ENCODE results near the gene ZNF32. TPM values are rescaled to one million over a fixed set of nuclear protein-coding genes. Genes with fewer than 3 reads are reported as not detected.

ZNF32 gene
- total and polyA plus RNA-seq, 2 of the 8 experiments (the other 6 are each of a cell fraction or from before 2014, with no cell fraction given) = 17.2 to 22.5 TPM

DNA sequence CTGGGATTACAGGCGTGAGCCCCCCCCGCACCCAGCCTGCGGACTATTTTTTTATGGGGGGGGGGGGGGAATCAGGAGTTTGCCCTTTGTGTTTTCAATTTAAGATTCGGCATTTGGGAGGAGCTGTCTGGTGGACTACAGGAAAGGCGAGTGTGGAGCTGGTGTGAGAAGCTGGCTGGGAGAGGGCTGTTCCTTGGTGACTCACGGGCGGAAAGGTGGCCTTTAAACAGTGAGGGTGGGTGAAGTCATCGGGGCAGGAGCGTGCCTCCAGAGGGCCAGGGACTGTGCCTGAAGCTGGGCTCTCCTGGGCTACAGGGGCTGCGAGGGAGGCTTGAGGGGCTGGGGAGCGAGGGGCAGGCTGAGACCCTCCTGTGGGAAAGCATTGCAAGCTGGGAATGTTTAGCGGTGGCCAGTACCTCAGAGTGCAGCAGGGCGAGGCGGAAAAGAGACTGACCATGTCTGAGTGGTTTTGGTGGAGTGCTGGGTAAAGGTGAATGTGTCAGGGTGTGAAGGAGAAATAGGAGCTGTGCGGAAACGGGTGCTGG, 39.7 kb upstream of the ZNF32 start:
- Histone ChIP-seq H3K79me1 (ENCODE audit: low read depth, low read length) (no peaks in the 10 kb centered on the region), H3K4me1 (replicated peaks in 1 of 4; ENCODE audit: control insufficient read depth in 3 of 4, insufficient read depth in 4 of 4, low read length in 3 of 4) (peaks cover 0 to 3% (median 1%) of the 10 kb centered on the region in 4 experiments; a peak in 4 of 7 replicates), H3K27ac (ENCODE audit: low read depth, low read length) (no peak overlapping the region), H3K23me2 (ENCODE audit: low read depth, low read length) (peaks cover 7% of the 10 kb centered on the region; the same call in 1 of the 2 replicates), H3K9me3 (ENCODE audit: insufficient read depth in 2 of 2, low read depth in 1 of 2, low read length in 1 of 2) (no peaks in the 10 kb centered on the region), H3K4me3 (ENCODE audit: extremely low read depth in 1 of 4, insufficient read depth in 2 of 4, low read depth in 3 of 4, low read length in 4 of 4) (no peak overlapping the region), H2AK5ac (ENCODE audit: low read depth, low read length) (no peak overlapping the region), H3K14ac (ENCODE audit: insufficient read length) (no peak overlapping the region), H3K18ac (ENCODE audit: extremely low read depth, low read length) (no peak overlapping the region), H4K91ac (replicated peaks; ENCODE audit: insufficient read length, low read length) (no peak overlapping the region), H2BK20ac (ENCODE audit: low read length) (no peak overlapping the region), H3K27me3 (replicated peaks in 1 of 4; ENCODE audit: control insufficient read depth in 3 of 4, extremely low read depth in 1 of 4, insufficient read depth in 3 of 4, low read length in 3 of 4) (peaks cover 0 to 39% (median 22%) of the 10 kb centered on the region in 4 experiments; a peak in 6 of 7 replicates), H2AFZ (ENCODE audit: low read length) (no peak overlapping the region), H2BK15ac (ENCODE audit: low read length) (no peak overlapping the region), H3K4ac (replicated peaks; ENCODE audit: insufficient read length, low read depth, low read length) (no peak overlapping the region), H3K9ac (replicated peaks in 1 of 4; ENCODE audit: extremely low read depth in 1 of 4, low read depth in 3 of 4, low read length in 3 of 4) (no peak overlapping the region), H2BK120ac (replicated peaks; ENCODE audit: low read depth, low read length) (no peak overlapping the region), H4K8ac (ENCODE audit: extremely low read depth, insufficient read depth, low read length) (no peak overlapping the region), H3K23ac (ENCODE audit: insufficient read length) (no peak overlapping the region), H3K79me2 (ENCODE audit: control insufficient read depth in 1 of 2, insufficient read depth in 2 of 2, low read length in 2 of 2) (no peaks in the 10 kb centered on the region), H3K56ac (replicated peaks; ENCODE audit: insufficient read length, low read depth, low read length) (no peak overlapping the region), H3K36me3 (ENCODE audit: control insufficient read depth in 2 of 4, insufficient read depth in 4 of 4, low read length in 3 of 4) (no peaks in the 10 kb centered on the region), H2BK5ac (ENCODE audit: low read depth, low read length) (no peak overlapping the region), H2BK12ac (ENCODE audit: low read depth, low read length) (peak overlapping the region; percentile 17; the same call in 1 of the 2 replicates), H3K4me2 (ENCODE audit: insufficient read depth in 1 of 2, low read depth in 2 of 2, low read length in 2 of 2) (no peak overlapping the region), H4K20me1 (replicated peaks in 1 of 2; ENCODE audit: control insufficient read depth in 1 of 2, insufficient read depth in 2 of 2, low read length in 2 of 2) (no peaks in the 10 kb centered on the region), H4K5ac (ENCODE audit: insufficient read length, low read depth, low read length) (no peak overlapping the region)
- CTCF ChIA-PET (ENCODE audit: partially characterized antibody) = interaction anchor here (0.6 to 2.6 kb wide), 19 partner anchors 11 to 1175 kb away, joined by 3 to 15 read pairs (median 4); no protein-coding TSS in a partner anchor
- POLR2A ChIA-PET (ENCODE audit: partially characterized antibody) = interaction anchor here (0.7 kb wide), 2 partner anchors 13 to 176 kb away, joined by 3 to 4 read pairs; no protein-coding TSS in a partner anchor
- WGBS, 2 experiments (ENCODE audit: extremely low coverage in 1 of 2, insufficient coverage in 1 of 2, insufficient read length in 1 of 2, insufficient replicate concordance in 2 of 2, low coverage in 1 of 2, low lambda C conversion rate in 2 of 2, missing lambda C conversion rate in 1 of 2) = 94% methylated on average over 16 of the region's 16 CpGs; no CpG with 5 or more reads in 1 of the 2 experiments
- TF ChIP-seq PHF8 (conservative IDR thresholded peaks at IDR 0.05; ENCODE audit: low read depth, low read length) (no peak), KDM5A (IDR thresholded peaks at IDR 0.05; ENCODE audit: low read length) (no peak), CHD1 (IDR thresholded peaks at IDR 0.05; ENCODE audit: low read depth, low read length) (no peak), RXRA (IDR thresholded peaks at IDR 0.05; ENCODE audit: insufficient read depth, low read depth, low read length) (no peak), JUND (IDR thresholded peaks at IDR 0.05; ENCODE audit: low read length) (no peak), RAD21 (IDR thresholded peaks at IDR 0.05 in 1 of 2, conservative IDR thresholded peaks at IDR 0.05 in 1 of 2; ENCODE audit: low read depth in 2 of 2, low read length in 2 of 2) (no peak), SRF (IDR thresholded peaks at IDR 0.05; ENCODE audit: low read depth, low read length) (no peak), SIRT6 (IDR thresholded peaks at IDR 0.05; ENCODE audit: low read length) (no peak), TAF7 (optimal IDR thresholded peaks at IDR 0.05; ENCODE audit: borderline replicate concordance, low read depth, low read length) (no peak)
- TF ChIP-seq, protein P1, sequence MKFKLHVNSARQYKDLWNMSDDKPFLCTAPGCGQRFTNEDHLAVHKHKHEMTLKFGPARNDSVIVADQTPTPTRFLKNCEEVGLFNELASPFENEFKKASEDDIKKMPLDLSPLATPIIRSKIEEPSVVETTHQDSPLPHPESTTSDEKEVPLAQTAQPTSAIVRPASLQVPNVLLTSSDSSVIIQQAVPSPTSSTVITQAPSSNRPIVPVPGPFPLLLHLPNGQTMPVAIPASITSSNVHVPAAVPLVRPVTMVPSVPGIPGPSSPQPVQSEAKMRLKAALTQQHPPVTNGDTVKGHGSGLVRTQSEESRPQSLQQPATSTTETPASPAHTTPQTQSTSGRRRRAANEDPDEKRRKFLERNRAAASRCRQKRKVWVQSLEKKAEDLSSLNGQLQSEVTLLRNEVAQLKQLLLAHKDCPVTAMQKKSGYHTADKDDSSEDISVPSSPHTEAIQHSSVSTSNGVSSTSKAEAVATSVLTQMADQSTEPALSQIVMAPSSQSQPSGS (IDR thresholded peaks at IDR 0.05; ENCODE audit: low read length) = no peak
- TF ChIP-seq, protein P2, sequence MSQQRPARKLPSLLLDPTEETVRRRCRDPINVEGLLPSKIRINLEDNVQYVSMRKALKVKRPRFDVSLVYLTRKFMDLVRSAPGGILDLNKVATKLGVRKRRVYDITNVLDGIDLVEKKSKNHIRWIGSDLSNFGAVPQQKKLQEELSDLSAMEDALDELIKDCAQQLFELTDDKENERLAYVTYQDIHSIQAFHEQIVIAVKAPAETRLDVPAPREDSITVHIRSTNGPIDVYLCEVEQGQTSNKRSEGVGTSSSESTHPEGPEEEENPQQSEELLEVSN (IDR thresholded peaks at IDR 0.05) = no peak
- FAIRE-seq (no peak), DNase-seq (ENCODE audit: low read depth in 1 of 2, low spot score in 2 of 2) (no peak)
